GM18861 (cell line): ENCODE measurements around the gene NWD2.
"Not testable (repeated sequence)": the region's sequence is repeated elsewhere in the genome, so short reads cannot be mapped to it uniquely, and the experiment has no call there.

Source experiments
- ATAC-seq: cut with Tn5 transposase; IDR thresholded peaks from one replicate; pipeline ENCODE4 v1.9.1; 2021; ENCODE audit not compliant: unreplicated experiment

NWD2 gene

GRCh38 chr4:37490391-37491347 lies 246.1 kb downstream of the NWD2 start:
- no peak for ATAC-seq

GRCh38 chr4:37495353-37495752 lies 250.8 kb downstream of the NWD2 start:
- ATAC-seq: not testable (repeated sequence)
